Panc1 (cell line): ENCODE measurements around the gene SPINT1. TPM values are rescaled to one million over a fixed set of nuclear protein-coding genes. Genes with fewer than 3 reads are reported as not detected.
A peak's percentile ranks its signal among the peaks of the same experiment; 100 is the strongest.

Source experiments
- ATAC-seq: fragments of 200-7000 bp; cut with Tn5 transposase; 2 replicates; pipeline ENCODE4 v1.9.1; 2020; ENCODE audit warnings: mild to moderate bottlenecking, moderate library complexity
- BruUV-seq: library from RNA; stranded (reverse); fragments of 400-500 nt; replicated peaks from 2 replicates; lab custom pipeline; 2021; lab: Mats Ljungman, UMichigan
- CTCF ChIA-PET: fragments of 300-600 bp; sonication (Branson Sonifier 250); formaldehyde crosslinking; loops from one replicate; lab custom pipeline; 2022; ENCODE audit warnings: antibody characterized with exemption; lab: Charles Lee
- POLR2A ChIA-PET: fragments of 300-600 bp; sonication (Branson Sonifier 250); formaldehyde crosslinking; loops from one replicate; lab custom pipeline; 2022; ENCODE audit warnings: antibody characterized with exemption; lab: Charles Lee
- DNase-seq: peaks from one replicate; pipeline ENCODE4 v3.0.0-alpha.2; 2010; ENCODE audit warnings: low read depth, low spot score
- H3K27ac ChIP-seq: 2 replicates; pipeline ENCODE4 v1.5.1; 2011; ENCODE audit warnings: mild to moderate bottlenecking, low read length, inconsistent platforms
- H3K27me3 ChIP-seq: fragments of 200-500 bp; sonication (Bioruptor generic); 2 replicates; pipeline ENCODE4 v1.6.0; 2014; ENCODE audit warnings: low read length, inconsistent platforms; ENCODE audit not compliant: control insufficient read depth, insufficient read depth
- H3K36me3 ChIP-seq: fragments of 200-500 bp; sonication (Bioruptor generic); 2 replicates; pipeline ENCODE4 v1.5.1; 2014; ENCODE audit warnings: inconsistent platforms, mild to moderate bottlenecking, low read length, moderate library complexity; ENCODE audit not compliant: control insufficient read depth, insufficient read depth
- H3K4me1 ChIP-seq: 2 replicates; pipeline ENCODE4 v1.5.1; 2011; ENCODE audit warnings: inconsistent platforms, mild to moderate bottlenecking, low read length, moderate library complexity; ENCODE audit not compliant: control insufficient read depth, insufficient read depth
- H3K4me3 ChIP-seq, 2 experiments: 2 replicates each; pipeline ENCODE4 v1.5.1; 2011 to 2012; ENCODE audit warnings: low read depth in 2 of 2, low read length in 2 of 2, mild to moderate bottlenecking in 2 of 2, inconsistent platforms in 1 of 2, moderate library complexity in 1 of 2
- H3K9me3 ChIP-seq: fragments of 200-500 bp; sonication (Bioruptor generic); 2 replicates; pipeline ENCODE4 v1.5.1; 2014; ENCODE audit warnings: low read depth, mild to moderate bottlenecking, inconsistent platforms, low read length, moderate library complexity; ENCODE audit not compliant: control insufficient read depth, insufficient read depth
- CTCF ChIP-seq: fragments of 450-650 bp; IDR thresholded peaks from 2 replicates; pipeline ENCODE4 v1.5.1; 2017; ENCODE audit warnings: mild to moderate bottlenecking
- POLR2AphosphoS5 ChIP-seq: IDR thresholded peaks from 2 replicates; pipeline ENCODE4 v1.6.1; 2012; ENCODE audit warnings: mild to moderate bottlenecking, low read depth, low read length, moderate library complexity
- REST ChIP-seq, 2 experiments: IDR thresholded peaks; 2 replicates each; pipeline ENCODE4 v1.6.1; 2011 to 2012; ENCODE audit warnings: low read depth in 2 of 2, control low read depth in 1 of 2, low read length in 1 of 2, mild to moderate bottlenecking in 1 of 2, moderate library complexity in 1 of 2; ENCODE audit not compliant: insufficient read depth in 1 of 2
- SIN3A ChIP-seq: IDR thresholded peaks from 2 replicates; pipeline ENCODE4 v1.6.1; 2012; ENCODE audit warnings: low read depth, mild to moderate bottlenecking, low read length, moderate library complexity, borderline replicate concordance; ENCODE audit not compliant: insufficient read depth
- TCF7L2 ChIP-seq: IDR thresholded peaks from 2 replicates; pipeline ENCODE4 v1.6.1; 2011; ENCODE audit warnings: mild to moderate bottlenecking, low read depth, low read length, inconsistent platforms
- in situ Hi-C: cut with HindIII; loops from 2 replicates; pipeline ENCODE4 v1.10.0; 2016; ENCODE audit warnings: low sequenced_read_pairs, low pct_unique_long_range_greater_than_20kb
- intact Hi-C: fragments of 100-400 bp; cut with micrococcal nuclease; formaldehyde crosslinking; loops from one replicate; pipeline ENCODE4 v1.10.0; 2022; ENCODE audit not compliant: unreplicated experiment
- total RNA-seq: library from RNA; stranded (reverse); gene quantifications from one replicate; pipeline ENCODE4 v1.2.1, GENCODE V29; 2021; ENCODE audit not compliant: unreplicated experiment

Gene SPINT1
- total RNA-seq, 1 experiment from 2014 or later = 32.7 TPM

GRCh38 chr15:40846841-40847222 lies 3.0 kb downstream of the SPINT1 start:
- Histone ChIP-seq H3K4me3 (no peak overlapping the region), H3K27me3 (peaks cover 2% of the 10 kb centered on the region; the same call in 1 of the 2 replicates), H3K4me1 (peaks cover 3% of the 10 kb centered on the region; the same call in 1 of the 2 replicates), H3K27ac (no peak overlapping the region), H3K36me3 (peaks cover 2% of the 10 kb centered on the region; the same call in 1 of the 2 replicates), H3K9me3 (no peaks in the 10 kb centered on the region)
- TF ChIP-seq POLR2AphosphoS5 (no peak), REST (IDR thresholded peaks at IDR 0.05; ENCODE audit: insufficient read depth in 1 of 2, low read depth in 2 of 2, low read length in 1 of 2) (no peak), SIN3A (no peak), TCF7L2 (no peak), CTCF (no peak)
- DNase-seq (no peak), ATAC-seq (no peak)
- no TSS peak for BruUV-seq
- POLR2A ChIA-PET = no interaction called here
- in situ Hi-C loops (no loop called here), intact Hi-C loops (no loop called here)
- CTCF ChIA-PET = interaction anchor here (0.5 to 0.9 kb wide), 3 partner anchors 10 to 257 kb away, joined by 3 to 4 read pairs (median 3); no protein-coding TSS in a partner anchor

- no TSS peak for BruUV-seq
- ChIA-PET POLR2A (no interaction called here), CTCF (interaction anchor here (0.5 to 0.9 kb wide), 3 partner anchors 10 to 258 kb away, joined by 3 to 4 read pairs (median 3); no protein-coding TSS in a partner anchor)
- TF ChIP-seq TCF7L2 (no peak), REST (IDR thresholded peaks at IDR 0.05; ENCODE audit: insufficient read depth in 1 of 2, low read depth in 2 of 2, low read length in 1 of 2) (no peak), SIN3A (no peak), CTCF (no peak), POLR2AphosphoS5 (no peak)
- no peak for DNase-seq
- ATAC-seq = peak; percentile 42
- Histone ChIP-seq H3K9me3 (no peaks in the 10 kb centered on the region), H3K36me3 (peaks cover 2% of the 10 kb centered on the region; the same call in 1 of the 2 replicates), H3K4me1 (peaks cover 3% of the 10 kb centered on the region; the same call in 1 of the 2 replicates), H3K4me3 (no peak overlapping the region), H3K27ac (no peak overlapping the region), H3K27me3 (no peaks in the 10 kb centered on the region)
- in situ Hi-C loops (no loop called here), intact Hi-C loops (no loop called here)
These were observed 3.5 kb downstream of the SPINT1 start for GRCh38 chr15:40847223-40847961.
